HG03521 (cell line): Measurements from ENCODE around the gene DTX3.
"Not testable (repeated sequence)": the region's sequence is repeated elsewhere in the genome, so short reads cannot be mapped to it uniquely, and the experiment has no call there.

ENCODE experiments used
- ATAC-seq: cut with Tn5 transposase; IDR thresholded peaks from one replicate; pipeline ENCODE4 v1.9.1; 2021; ENCODE audit warnings: mild to moderate bottlenecking, moderate library complexity; ENCODE audit not compliant: unreplicated experiment

DTX3 gene

DNA sequence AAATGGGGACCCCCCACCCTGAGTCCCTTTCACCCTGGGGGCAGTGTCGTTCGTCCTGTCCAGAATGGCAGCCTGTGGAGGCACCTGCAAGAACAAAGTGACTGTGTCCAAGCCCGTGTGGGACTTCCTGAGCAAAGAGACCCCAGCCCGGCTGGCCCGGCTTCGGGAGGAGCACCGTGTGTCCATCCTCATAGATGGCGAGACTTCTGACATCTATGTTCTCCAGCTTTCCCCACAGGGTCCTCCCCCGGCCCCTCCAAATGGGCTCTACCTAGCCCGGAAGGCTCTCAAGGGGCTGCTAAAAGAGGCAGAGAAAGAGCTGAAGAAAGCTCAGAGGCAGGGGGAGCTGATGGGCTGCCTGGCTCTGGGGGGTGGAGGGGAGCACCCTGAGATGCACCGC is 2.2 kb downstream of the DTX3 start:
- no peak for ATAC-seq

DNA sequence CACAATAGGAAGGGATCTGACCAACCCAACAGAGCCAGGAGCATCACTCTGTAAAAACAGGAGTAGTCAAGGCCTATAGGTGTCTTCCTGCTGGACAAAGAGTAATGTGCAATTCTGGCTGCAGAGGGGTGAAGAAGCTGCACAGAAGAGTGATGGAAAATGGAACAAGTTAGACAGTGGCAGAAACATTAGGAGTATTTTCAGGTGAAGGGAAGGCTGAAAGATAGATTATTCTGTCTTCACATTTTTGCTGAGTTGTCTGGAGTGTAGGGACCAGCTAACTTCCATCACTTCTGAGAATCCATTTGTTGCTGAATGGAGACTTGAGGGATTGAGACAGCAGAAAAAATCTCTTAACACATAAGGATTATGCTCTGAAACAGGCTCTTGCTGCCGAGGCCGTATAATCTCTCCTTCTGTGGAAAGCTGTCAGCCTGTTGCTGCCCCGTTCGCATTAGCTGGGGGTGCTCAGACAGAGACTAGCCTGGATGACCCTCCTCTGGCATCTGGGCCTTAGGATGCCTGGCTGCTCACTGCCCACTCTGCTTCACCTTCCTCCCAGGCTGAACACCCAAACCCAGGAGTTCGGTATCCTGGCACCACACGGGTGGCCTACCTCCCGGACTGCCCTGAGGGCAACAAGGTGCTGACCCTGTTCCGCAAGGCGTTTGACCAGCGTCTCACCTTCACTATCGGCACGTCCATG is 3.5 kb downstream of the DTX3 start:
- no peak for ATAC-seq

DNA sequence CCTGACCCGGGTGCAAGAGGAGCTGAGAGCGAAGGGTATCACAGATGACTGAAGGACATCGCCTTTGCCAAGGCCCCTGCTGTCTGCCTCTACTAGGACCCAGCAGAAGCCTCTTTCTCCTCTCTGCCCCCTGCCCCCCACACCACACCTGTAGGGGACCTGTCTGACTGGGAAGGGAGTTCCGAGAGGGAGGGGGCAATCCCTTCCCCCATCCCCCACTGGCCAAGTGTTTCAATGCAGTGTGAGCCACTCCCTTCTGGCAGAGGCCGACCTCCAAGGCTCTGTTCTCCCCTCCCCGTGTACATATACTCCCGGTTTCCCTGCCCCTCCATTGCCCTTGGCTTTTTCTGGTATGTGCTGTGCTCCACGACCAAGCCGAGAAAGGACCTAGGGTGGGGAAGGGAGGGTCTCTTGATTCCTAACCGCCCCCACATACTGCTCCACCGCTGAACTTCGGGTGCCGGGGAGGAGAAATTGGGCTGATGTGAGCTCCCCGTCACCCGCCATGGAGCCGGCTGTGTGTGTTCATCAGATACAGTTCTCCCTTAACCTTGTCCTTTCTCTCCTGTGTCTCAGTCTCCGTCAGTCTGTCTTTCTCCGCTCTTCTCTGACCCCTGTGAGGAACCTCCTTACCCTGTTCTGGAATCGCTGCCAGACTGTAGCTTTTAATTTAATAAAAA is 4.6 kb downstream of the DTX3 start:
- no peak for ATAC-seq

DNA sequence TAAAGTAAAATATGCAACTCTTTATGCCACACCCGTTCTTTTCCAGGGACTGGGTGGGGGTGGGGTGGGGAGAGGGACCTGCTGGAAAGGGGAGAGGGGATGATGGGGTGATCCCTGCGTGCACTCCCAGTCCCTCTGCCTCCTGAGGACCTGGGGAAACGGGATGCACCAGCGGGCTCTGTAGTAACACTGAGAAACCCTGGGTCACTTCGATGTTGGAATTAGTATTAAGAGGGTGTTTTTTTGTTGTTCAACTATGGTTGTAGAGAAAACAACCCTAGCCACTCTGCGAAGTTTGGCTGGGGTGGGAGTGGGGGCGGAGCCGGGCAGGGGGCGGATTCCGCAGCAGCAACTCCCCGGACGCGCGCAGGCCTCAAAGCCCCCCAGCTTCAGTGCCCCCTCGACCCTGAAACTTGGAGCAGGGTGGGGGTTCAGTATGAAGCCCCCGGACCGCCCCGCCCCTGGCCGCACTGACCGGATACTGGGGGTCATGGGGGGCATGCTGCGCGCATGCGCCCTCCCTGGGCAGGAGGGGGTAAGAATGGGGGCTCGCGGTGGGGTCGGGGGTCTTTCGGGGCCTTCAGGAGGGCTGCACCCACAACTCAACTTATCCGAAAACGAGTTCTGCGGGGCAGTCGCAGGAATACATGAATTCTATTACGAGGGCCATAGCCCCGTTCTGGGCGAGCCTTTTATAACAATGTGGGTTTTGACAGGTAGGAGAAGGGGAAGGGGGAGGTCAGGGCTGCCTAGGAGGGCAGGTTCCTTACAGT is 5.3 kb downstream of the DTX3 start:
- no peak for ATAC-seq

DNA sequence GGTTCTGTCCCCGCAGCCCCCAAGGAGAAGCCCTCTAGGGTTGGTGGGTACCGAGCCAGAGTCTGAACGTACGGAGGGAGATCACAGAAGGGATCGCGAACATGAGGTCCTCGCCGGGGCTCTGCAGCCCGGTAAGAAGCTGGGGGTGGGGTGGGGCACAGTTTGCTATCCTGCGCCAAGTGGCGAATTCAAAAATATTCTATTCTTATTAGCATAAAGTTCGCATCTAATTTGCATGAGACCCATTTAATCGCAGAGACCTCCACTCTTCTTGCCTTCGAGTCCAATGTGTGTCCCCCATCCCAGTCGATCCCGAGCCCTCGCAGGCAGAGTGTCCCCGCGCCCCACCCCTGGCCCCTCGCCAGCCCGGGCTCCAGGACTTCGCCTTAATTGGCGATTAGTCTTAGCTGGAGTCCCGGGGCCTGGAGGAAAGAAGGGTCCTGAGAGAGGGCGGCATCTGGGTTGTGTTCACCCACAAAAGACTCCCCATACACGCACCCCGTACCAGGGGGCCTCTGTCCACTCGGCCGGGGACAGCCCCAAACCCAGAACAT is 6.0 kb downstream of the DTX3 start:
- ATAC-seq, result no peak

DNA sequence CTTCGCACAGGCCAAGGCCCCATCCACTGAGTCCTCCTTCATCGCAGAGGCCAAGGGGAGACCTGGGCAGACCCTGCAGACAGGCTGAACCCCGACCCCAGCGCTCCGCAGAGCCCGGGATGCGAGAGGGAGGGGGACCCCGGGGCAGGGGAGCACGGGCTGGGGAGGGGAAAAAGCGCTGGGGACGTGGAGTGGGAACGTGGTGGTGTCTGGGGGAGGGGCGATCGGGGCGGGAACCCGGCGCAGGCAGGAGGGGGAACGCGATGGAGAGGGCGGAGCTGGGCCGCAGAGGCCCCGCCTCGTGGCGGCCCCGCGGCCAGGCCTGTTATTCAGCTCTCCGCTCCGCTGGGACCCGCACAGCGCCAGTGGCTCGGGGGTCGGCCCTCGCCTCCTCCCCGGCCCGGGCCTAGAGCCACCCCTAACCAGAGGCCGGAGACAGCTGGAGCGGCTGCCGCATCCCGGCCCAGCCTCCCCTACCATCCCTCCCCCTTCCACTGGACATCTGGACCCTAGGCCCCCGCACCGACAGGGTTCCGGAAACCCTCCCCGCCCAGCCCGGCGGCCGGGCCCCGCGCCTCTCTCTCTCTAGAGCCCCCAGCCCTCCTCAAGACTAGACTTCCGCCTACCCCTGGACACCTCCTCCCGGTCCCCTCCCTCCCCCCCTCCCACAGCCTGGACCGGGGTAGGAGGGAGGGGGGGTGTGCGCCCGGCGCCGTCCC is 6.6 kb downstream of the DTX3 start, which contains the start of gene ARHGEF25:
Gene ARHGEF25, plus strand, starts transcription at position 328 of the 719 bp plus-strand sequence. CDS start 460 bp downstream, outside the sequence.
- ATAC-seq, result no peak

DNA sequence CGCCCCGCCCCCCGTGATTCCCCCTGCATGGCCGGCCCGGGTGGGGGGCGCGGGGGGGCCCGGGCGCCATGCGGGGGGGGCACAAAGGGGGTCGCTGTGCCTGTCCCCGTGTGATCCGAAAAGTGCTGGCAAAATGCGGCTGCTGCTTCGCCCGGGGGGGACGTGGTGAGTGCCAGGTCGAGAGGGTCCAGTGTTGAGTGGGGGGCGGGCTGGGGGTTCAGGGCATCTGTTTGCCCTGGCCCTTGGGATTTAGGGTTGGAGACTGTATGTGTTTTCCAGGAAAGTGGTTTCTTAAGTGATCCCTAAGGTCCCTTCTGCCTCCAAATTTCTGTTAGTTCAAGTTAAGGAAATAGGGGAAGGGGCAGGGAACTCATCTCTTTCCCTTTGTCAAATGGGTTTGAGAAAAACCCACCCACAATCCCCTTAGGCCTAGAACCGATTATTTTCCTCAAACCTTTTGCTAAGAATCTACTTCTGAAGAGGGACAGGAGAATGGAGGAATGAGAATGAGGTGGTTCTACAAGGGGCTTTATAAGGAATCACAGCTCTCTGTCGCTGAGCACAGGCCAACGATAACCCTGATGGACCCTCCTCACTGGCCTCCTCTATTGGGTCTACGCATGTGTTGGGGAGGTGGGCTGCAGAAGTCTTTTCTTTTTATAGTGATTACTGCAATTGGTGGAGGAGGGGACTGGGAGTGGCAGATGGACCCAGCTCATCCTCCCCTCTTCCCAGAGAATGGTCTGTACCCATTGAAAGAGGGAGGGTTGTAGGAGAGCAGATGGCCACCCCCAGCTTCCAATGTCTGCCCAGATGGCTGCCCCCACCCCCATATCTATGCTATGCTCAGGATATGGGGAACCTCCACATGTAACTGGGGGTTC is 7.4 kb downstream of the DTX3 start:
- no peak for ATAC-seq

DNA sequence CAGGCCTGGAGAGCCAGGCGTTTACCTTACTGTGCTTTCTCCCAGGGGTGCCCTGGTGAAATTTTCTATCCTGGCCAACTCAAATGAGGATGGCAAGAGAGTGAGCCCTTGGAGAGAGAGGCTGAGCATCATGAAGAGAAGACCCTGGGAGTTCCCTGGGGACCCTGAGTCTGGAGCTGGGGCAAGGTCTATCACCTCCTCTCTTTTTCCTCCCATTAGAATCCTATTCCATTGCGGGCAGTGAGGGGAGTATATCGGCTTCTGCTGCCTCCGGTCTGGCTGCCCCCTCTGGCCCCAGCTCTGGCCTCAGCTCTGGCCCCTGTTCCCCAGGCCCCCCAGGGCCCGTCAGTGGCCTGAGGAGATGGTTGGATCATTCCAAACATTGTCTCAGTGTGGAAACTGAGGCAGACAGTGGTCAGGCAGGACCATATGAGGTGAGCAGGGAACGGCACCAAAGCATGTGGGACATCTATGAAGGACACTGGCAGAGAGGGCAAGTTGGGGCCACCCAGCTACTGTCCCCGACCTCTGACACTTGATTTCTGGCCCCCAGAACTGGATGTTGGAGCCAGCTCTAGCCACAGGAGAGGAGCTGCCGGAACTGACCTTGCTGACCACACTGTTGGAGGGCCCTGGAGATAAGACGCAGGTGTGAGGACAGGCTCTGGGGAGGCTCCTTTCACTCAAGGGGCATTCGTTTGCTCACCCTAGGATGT is 8.2 kb downstream of the DTX3 start:
- ATAC-seq, result no peak

DNA sequence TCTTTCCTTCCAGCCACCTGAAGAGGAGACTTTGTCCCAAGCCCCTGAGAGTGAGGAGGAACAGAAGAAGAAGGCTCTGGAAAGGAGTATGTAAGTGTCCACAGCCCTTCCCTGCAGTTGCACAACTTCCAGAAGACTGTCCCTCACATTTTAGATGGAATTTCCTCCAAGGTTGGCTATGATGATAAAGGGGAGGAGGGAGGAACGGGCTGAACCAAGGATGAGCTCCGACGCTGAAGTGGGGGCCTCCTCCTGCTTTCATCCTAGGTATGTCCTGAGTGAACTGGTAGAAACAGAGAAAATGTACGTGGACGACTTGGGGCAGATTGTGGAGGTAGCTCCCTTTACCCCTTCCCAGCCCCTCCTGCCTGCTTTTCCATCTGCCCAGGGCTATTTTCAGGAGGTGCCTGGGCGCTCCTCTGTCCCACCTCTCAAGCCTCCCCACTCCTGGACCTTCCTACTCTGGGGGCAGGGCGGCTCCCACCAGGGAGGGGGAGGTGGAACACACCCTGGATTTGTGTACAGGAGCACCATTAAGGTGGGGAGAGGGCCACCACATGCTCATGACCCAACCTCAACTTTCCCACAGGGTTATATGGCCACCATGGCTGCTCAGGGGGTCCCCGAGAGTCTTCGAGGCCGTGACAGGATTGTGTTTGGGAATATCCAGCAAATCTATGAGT is 8.9 kb downstream of the DTX3 start:
- no peak for ATAC-seq

DNA sequence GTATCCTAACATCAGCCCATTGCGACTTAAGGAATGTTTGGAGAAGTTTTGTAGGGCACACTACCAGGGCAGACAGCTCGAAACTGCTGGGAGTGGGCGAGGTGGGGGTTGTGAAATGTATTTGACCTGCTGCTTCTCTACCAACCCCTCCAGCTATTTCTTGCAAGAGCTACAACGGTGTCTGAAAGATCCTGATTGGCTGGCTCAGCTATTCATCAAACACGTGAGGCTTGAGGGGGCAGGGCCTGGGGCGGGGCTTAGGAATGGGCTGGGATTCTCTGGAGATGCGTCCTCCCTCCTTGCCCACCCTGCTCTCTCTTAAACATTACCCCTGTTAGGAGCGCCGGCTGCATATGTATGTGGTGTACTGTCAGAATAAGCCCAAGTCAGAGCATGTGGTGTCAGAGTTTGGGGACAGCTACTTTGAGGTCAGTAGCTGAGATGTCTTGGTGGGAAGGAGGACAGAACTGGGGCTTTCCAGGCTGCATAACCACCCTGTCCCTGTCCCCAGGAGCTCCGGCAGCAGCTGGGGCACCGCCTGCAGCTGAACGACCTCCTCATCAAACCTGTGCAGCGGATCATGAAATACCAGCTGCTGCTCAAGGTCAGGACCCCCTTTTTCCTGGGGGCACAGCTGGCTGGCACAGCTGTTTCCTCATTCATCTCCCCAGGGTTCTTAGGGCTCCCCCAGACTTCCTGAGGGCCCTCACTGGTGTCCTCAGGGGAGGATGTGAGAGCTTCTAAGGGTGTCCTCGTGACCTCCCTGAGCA is 9.7 kb downstream of the DTX3 start:
- peak; percentile 44 for ATAC-seq

DNA sequence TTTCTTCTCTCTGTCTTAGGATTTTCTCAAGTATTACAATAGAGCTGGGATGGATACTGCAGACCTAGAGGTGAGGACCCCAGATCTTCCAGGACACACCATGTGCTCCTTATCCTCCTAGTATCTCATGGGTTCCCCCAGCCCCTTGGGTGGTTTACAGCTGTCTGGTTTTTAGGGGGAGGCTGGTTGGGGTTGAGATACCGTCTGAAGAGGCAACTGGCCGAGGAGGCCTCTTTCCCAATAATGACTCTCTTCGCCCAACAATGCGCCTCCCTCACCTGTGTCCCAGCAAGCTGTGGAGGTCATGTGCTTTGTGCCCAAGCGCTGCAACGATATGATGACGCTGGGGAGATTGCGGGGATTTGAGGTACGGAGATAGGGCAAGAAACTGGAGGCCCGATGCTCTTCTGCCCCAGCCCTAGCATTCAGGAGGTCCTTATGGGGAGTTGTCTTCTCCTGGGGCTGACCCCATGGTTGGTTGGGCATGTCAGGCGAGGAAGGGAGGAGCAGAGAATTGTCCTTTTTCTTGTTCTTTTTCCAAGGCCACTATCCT is 10.4 kb downstream of the DTX3 start:
- no peak for ATAC-seq

DNA sequence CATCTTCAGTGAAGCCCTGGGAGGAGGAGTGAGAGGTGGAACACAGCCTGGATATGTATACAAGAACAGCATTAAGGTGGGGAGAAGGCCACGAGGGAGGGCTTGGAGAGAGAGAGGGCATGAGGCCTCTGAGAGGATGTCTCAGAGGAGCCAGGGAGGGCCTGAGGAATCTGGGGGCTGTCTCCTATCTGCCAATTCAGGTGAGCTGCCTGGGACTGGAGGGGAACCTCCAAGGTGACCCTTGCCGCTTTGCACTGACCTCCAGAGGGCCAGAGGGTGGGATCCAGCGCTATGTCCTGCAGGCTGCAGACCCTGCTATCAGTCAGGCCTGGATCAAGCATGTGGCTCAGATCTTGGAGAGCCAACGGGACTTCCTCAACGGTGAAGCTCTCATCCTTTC is 11.0 kb downstream of the DTX3 start:
- no peak for ATAC-seq

DNA sequence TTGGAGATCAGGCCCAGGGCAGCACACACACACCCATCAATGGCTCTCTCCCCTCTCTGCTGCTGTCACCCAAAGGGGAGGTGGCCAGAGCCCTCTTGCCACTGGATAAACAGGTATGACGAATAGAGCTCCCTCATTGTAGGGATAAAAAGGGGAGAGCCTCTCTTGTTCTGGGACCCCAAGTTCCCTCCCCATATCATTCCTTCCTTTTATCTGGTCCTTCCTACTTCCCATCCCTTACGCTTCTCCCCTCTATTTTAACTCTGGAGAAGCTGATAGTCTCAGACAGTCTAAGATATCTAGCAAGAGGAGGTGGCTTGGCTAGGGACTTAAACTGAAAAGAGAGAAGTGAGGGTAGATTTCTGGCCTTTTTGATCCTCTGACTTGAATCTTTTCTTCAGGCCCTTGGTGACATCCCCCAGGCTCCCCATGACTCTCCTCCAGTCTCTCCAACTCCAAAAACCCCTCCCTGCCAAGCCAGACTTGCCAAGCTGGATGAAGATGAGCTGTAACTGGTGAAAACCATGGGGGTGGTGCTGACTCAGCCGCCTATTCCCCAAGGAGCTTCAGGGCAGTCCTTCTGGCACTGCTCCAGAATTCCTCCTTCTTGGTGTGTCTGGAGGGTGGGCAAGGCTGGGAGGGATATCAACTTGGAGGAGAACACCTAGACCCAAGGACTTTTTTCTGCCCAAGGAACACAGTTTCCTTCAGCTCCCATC is 11.9 kb downstream of the DTX3 start:
- ATAC-seq, result no peak

DNA sequence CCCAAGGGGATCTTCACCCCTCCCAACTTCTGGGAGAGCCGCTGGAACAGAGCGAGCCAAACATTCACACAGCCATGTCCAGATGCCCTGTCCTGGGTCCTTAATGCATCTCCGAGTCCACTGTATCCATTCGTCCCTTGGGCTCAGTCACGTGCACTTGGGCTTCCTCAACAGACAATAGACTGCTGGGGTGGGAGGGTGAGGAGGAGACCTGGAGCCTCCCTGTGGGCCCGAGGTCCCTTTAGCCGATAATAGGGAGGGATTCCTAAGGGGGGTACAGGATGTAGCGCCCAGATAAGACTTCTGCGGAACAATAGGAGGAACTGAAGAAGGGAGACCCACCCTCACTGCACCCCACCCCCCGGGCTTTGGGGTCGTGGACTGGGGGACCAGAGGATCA is 13.3 kb downstream of the DTX3 start:
- no peak for ATAC-seq

DNA sequence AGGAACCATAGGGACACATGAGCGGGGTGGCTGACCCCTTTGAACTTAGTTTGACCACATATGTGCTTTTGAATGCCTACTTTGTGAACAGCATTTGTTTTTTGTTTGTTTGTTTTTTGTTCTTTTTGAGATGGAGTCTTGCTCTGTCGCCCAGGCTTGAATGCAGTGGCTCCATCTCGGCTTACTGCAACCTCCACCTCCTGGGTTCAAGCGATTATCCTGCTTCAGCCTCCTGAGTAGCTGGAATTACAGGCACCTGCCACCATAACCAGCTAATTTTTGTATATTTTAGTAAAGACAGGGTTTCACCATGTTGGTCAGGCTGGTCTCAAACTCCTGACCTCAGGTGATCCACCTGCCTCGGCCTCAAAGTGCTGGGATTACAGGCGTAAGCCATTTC is 13.8 kb downstream of the DTX3 start:
- ATAC-seq, result not testable (repeated sequence)

DNA sequence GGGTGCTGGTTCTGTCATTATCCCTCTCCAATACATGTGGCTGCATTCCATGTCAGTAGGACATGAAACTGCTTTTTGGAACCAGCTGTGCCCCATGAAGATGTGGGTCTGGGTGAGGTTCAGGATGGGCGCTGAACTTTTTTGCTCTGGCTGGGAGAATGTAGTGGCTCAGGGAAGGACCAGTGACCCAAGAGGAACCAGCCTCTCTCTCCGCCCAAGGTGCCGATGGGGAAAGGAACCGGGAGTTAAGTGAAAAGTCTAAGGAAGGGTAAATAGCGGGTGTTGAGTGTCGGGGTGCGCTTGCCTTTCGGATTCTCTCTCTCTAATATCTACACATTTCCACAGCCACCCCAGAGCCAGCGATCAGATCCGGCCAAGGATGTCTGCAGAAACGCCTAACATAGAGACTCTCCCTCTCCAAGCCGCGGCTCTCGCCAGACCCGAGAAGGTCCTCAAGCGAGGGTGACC is 14.4 kb downstream of the DTX3 start:
- ATAC-seq, result no peak
